Testis (tissue), 3 donors: ENCODE results near the gene NAT8L. TPM values are rescaled to one million over a fixed set of nuclear protein-coding genes. Genes with fewer than 3 reads are reported as not detected.
A peak's percentile ranks its signal among the peaks of the same experiment; 100 is the strongest.

Source experiments
- DNase-seq: peaks from one replicate; pipeline ENCODE4 v3.0.0-alpha.2; 2019
- H3K27ac ChIP-seq, 2 donors: fragments of 200-600 bp; sonication (generic); one replicate each; pipeline ENCODE4 v1.5.1; 2019
- H3K27me3 ChIP-seq: fragments of 200-600 bp; sonication (generic); one replicate; pipeline ENCODE4 v1.5.1; 2019
- H3K36me3 ChIP-seq: fragments of 200-600 bp; sonication (generic); one replicate; pipeline ENCODE4 v1.5.1; 2017; ENCODE audit warnings: low read depth; ENCODE audit errors: missing control alignments
- H3K4me1 ChIP-seq: fragments of 200-600 bp; sonication (generic); one replicate; pipeline ENCODE4 v1.5.1; 2019
- H3K4me3 ChIP-seq, 2 donors: fragments of 200-600 bp; sonication (generic); one replicate each; pipeline ENCODE4 v1.5.1; 2017 to 2019
- H3K9me3 ChIP-seq: fragments of 200-600 bp; sonication (generic); one replicate; pipeline ENCODE4 v1.5.1; 2017
- CTCF ChIP-seq, 3 experiments: fragments of 450-650 bp in 2 of 3; fragments of 200-600 bp in 1 of 3; sonication (generic) in 1 of 3; IDR thresholded peaks; one replicate each; pipeline ENCODE4 v1.5.1; 2016 to 2019; ENCODE audit warnings: antibody characterized with exemption in 3 of 3, mild to moderate bottlenecking in 2 of 3, moderate library complexity in 1 of 3
- POLR2A ChIP-seq: fragments of 450-650 bp; IDR thresholded peaks from one replicate; pipeline ENCODE4 v1.6.1; 2017; ENCODE audit warnings: antibody characterized with exemption, mild to moderate bottlenecking, moderate library complexity
- whole genome bisulfite sequencing, 2 donors: methylation state at CpG; one replicate each; pipeline ENCODE4 v1.1.5; 2018; 5-methylcytosine and 5-hydroxymethylcytosine counted together
- intact Hi-C: fragments of 100-400 bp; cut with DNase I; formaldehyde crosslinking; loops from one replicate; pipeline ENCODE4 v1.15.1; 2023; ENCODE audit warnings: low total_unique reads
- polyA plus RNA-seq: library from polyadenylated mRNA; stranded (reverse); fragments of 350-450 nt; fragmentation: Illumina TruSeq; extraction: RNeasy Lipid Tissue Mini Kit (QIAGEN cat#74804); gene quantifications from one replicate; pipeline ENCODE4 v1.2.3, GENCODE V29; 2014; ENCODE audit warnings: low read depth, low replicate concordance; ENCODE audit not compliant: insufficient read depth
- total RNA-seq, 2 donors: library from RNA; depleted of rRNA; stranded (reverse); fragments of >200 nt; gene quantifications; one replicate each; pipeline ENCODE4 v1.2.3, GENCODE V29; 2016

The NAT8L gene
- total and polyA plus RNA-seq, 3 donors from 2014 or later, result 36.6 to 82.9 (median 56.6) TPM

GRCh38 chr4:2040391-2041238, 18.5 kb upstream of the NAT8L start:
- WGBS, 2 donors, result 5% methylated on average over 48 of the region's 91 CpGs; no CpG with 5 or more reads in 1 of the 2 donors
- Histone ChIP-seq H3K9me3 (no peaks in the 10 kb centered on the region), H3K4me3 (peak overlapping the region; percentile 75 to 87), H3K36me3 (no peaks in the 10 kb centered on the region), H3K4me1 (peaks cover 17% of the 10 kb centered on the region), H3K27me3 (no peaks in the 10 kb centered on the region), H3K27ac (peak overlapping the region in 1 of 2 donors; percentile 50)
- DNase-seq, result no peak
- TF ChIP-seq CTCF (IDR thresholded peaks at IDR 0.05), result no peak
- no peak for TF ChIP-seq POLR2A
- intact Hi-C loops, result no loop called here

GRCh38 chr4:2041239-2042130, 17.6 kb upstream of the NAT8L start:
- Histone ChIP-seq H3K9me3 (no peaks in the 10 kb centered on the region), H3K27ac (peak overlapping the region in 1 of 2 donors; percentile 53), H3K27me3 (no peaks in the 10 kb centered on the region), H3K4me1 (peaks cover 17% of the 10 kb centered on the region), H3K36me3 (no peaks in the 10 kb centered on the region), H3K4me3 (peak overlapping the region; percentile 75 to 87)
- peak; percentile 91 for DNase-seq
- WGBS, 2 donors, result 1% methylated on average over 13 to 64 of the region's 94 CpGs
- intact Hi-C loops, result no loop called here
- no peak for TF ChIP-seq CTCF (IDR thresholded peaks at IDR 0.05)
- no peak for TF ChIP-seq POLR2A

DNA sequence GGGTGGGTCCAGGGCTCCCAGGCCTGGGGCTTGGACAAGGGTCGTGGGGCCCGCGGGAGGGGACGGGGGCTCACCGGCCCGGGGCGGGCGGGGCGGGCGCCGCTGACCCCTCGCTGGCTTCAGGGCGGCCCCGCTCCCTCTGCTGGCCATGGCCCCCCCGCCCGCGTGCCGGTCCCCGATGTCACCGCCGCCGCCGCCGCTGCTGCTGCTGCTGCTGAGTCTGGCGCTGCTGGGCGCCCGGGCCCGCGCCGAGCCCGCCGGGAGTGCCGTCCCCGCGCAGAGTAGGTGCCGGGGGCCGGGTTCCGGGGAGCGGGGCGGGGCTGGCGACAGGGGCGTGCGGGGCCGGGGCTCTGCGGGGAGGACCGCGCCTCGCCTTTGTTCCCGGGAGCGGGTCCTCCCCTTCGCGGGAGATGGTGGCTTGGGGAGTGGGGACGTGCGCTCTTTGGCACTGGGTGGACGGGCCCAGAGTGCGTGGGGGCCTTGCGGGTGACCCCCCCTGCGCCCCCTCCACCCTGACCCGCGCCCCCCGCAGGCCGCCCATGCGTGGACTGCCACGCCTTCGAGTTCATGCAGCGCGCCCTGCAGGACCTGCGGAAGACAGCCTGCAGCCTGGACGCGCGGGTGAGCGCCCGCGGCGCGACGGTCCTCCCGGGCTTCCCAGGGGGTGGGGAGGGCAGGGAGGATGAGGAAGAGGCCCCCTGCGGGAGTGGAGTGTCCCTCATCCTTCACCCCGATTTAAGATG, 16.8 kb upstream of the NAT8L start:
- H3K4me3 ChIP-seq, result peak overlapping the region; percentile 75 to 87
- DNase-seq, result no peak
- H3K27ac ChIP-seq, result peak overlapping the region in 1 of 2 donors; percentile 53
- intact Hi-C loops, result no loop called here
- no peaks in the 10 kb centered on the region for H3K9me3 ChIP-seq
- TF ChIP-seq POLR2A (no peak), CTCF (IDR thresholded peaks at IDR 0.05) (no peak)
- peaks cover 17% of the 10 kb centered on the region for H3K4me1 ChIP-seq
- H3K36me3 ChIP-seq, result no peaks in the 10 kb centered on the region
- 8 to 11% methylated on average over 32 to 53 of the region's 80 CpGs for WGBS, 2 donors
- no peaks in the 10 kb centered on the region for H3K27me3 ChIP-seq

GRCh38 chr4:2042947-2043395, 16.2 kb upstream of the NAT8L start:
- no peak overlapping the region for H3K27ac ChIP-seq
- no peaks in the 10 kb centered on the region for H3K27me3 ChIP-seq
- intact Hi-C loops, result no loop called here
- no peaks in the 10 kb centered on the region for H3K9me3 ChIP-seq
- peaks cover 17% of the 10 kb centered on the region for H3K4me1 ChIP-seq
- peak overlapping the region; percentile 75 to 87 for H3K4me3 ChIP-seq
- H3K36me3 ChIP-seq, result no peaks in the 10 kb centered on the region
- no peak for TF ChIP-seq POLR2A
- TF ChIP-seq CTCF (IDR thresholded peaks at IDR 0.05), result no peak
- DNase-seq, result no peak
- 53 to 68% methylated on average over 8 of the region's 8 CpGs for WGBS, 2 donors
